IPS-20b (cell line): ENCODE measurements around the gene JTB.

ENCODE experiments used
- H3K27ac ChIP-seq: one replicate; pipeline ENCODE4 v1.5.1; 2013; ENCODE audit warnings: low read length
- H3K27me3 ChIP-seq: 2 replicates; pipeline ENCODE4 v1.6.1; 2013; ENCODE audit warnings: mild to moderate bottlenecking, low read length, inconsistent platforms; ENCODE audit not compliant: insufficient read depth
- H3K36me3 ChIP-seq: 2 replicates; pipeline ENCODE4 v1.6.1; 2013; ENCODE audit warnings: low read depth, mild to moderate bottlenecking, inconsistent platforms, low read length, moderate library complexity; ENCODE audit not compliant: insufficient read depth
- H3K4me1 ChIP-seq: 2 replicates; pipeline ENCODE4 v1.6.1; 2013; ENCODE audit warnings: mild to moderate bottlenecking, control low read depth, inconsistent platforms, low read length, moderate library complexity; ENCODE audit not compliant: insufficient read depth
- H3K4me3 ChIP-seq: 2 replicates; pipeline ENCODE4 v1.5.1; 2013; ENCODE audit warnings: mild to moderate bottlenecking, low read length, inconsistent platforms
- H3K9ac ChIP-seq: 2 replicates; pipeline ENCODE4 v1.6.1; 2013; ENCODE audit warnings: low read depth, mild to moderate bottlenecking, inconsistent platforms, low read length, moderate library complexity
- H3K9me3 ChIP-seq: 2 replicates; pipeline ENCODE4 v1.6.1; 2013; ENCODE audit warnings: mild to moderate bottlenecking, low read depth, low read length, inconsistent platforms; ENCODE audit not compliant: insufficient read depth

The JTB gene

GRCh38 chr1:153926405-153926804 is 51.1 kb downstream of the JTB start:
- no peak overlapping the region for H3K9ac ChIP-seq
- no peak overlapping the region for H3K4me3 ChIP-seq
- no peaks in the 10 kb centered on the region for H3K27me3 ChIP-seq

More at GRCh38 chr1:153926405-153926804, 51.1 kb downstream of the JTB start:
- Histone ChIP-seq H3K9me3 (no peaks in the 10 kb centered on the region), H3K36me3 (peaks cover 19% of the 10 kb centered on the region; the same call in 1 of the 2 replicates), H3K4me1 (no peaks in the 10 kb centered on the region; the same call in 1 of the 2 replicates), H3K27ac (no peak overlapping the region)
